HepG2 (cell line): Measurements from ENCODE around the gene TFEB. TPM values are rescaled to one million over a fixed set of nuclear protein-coding genes. Genes with fewer than 3 reads are reported as not detected.
A peak's percentile ranks its signal among the peaks of the same experiment; 100 is the strongest.

ENCODE experiments used
- BHLHE40 ChIP-seq: IDR thresholded peaks from 2 replicates; pipeline ENCODE4 v1.6.1; 2011; ENCODE audit warnings: low read length, improper control_type of control experiment
- MED13 ChIP-seq: sonication (generic); formaldehyde crosslinking; IDR thresholded peaks from 2 replicates; pipeline ENCODE4 v1.5.0; 2020; ENCODE audit warnings: missing genetic modification reagents
- MYNN ChIP-seq: sonication (generic); formaldehyde crosslinking; IDR thresholded peaks from 2 replicates; pipeline ENCODE4 v1.4.0; 2020; ENCODE audit warnings: mild to moderate bottlenecking, low read depth, missing genetic modification reagents
- NFE2 ChIP-seq: sonication (generic); formaldehyde crosslinking; IDR thresholded peaks from 2 replicates; pipeline ENCODE4 v1.4.0; 2020; ENCODE audit warnings: missing genetic modification reagents
- NFE2L1 ChIP-seq: sonication (generic); formaldehyde crosslinking; IDR thresholded peaks from 2 replicates; pipeline ENCODE4 v1.4.0; 2020; ENCODE audit warnings: missing genetic modification reagents, mild to moderate bottlenecking, borderline replicate concordance
- NFKB2 ChIP-seq: sonication (generic); formaldehyde crosslinking; IDR thresholded peaks from 2 replicates; pipeline ENCODE4 v1.4.0; 2020; ENCODE audit warnings: missing genetic modification reagents, borderline replicate concordance
- NR1H2 ChIP-seq: sonication (generic); formaldehyde crosslinking; IDR thresholded peaks from 2 replicates; pipeline ENCODE4 v1.8.1; 2022; ENCODE audit warnings: low read depth, missing genetic modification reagents, borderline replicate concordance
- PRMT3 ChIP-seq: sonication (generic); formaldehyde crosslinking; IDR thresholded peaks from 2 replicates; pipeline ENCODE4 v1.8.1; 2022; ENCODE audit warnings: low read depth, mild to moderate bottlenecking, moderate library complexity, missing genetic modification reagents, borderline replicate concordance
- RBAK ChIP-seq: sonication (generic); formaldehyde crosslinking; IDR thresholded peaks from 2 replicates; pipeline ENCODE4 v1.5.1; 2020; ENCODE audit warnings: mild to moderate bottlenecking, missing genetic modification reagents
- RFXANK ChIP-seq: IDR thresholded peaks from 2 replicates; pipeline ENCODE4 v1.6.1; 2016
- SOX5 ChIP-seq: IDR thresholded peaks from 2 replicates; pipeline ENCODE4 v1.6.1; 2016; ENCODE audit warnings: borderline replicate concordance
- TOPORS ChIP-seq: sonication (generic); formaldehyde crosslinking; IDR thresholded peaks from 2 replicates; pipeline ENCODE4 v1.8.0; 2023; ENCODE audit warnings: mild to moderate bottlenecking, missing genetic modification reagents
- TRIM24 ChIP-seq: sonication (generic); formaldehyde crosslinking; IDR thresholded peaks from 2 replicates; pipeline ENCODE4 v1.8.0; 2022; ENCODE audit warnings: mild to moderate bottlenecking, missing genetic modification reagents
- ZFAT ChIP-seq: sonication (generic); formaldehyde crosslinking; conservative IDR thresholded peaks from 2 replicates; pipeline ENCODE4 v1.8.1; 2023; ENCODE audit warnings: missing genetic modification reagents, inconsistent platforms
- ZFP36L1 ChIP-seq: sonication (generic); formaldehyde crosslinking; IDR thresholded peaks from 2 replicates; pipeline ENCODE4 v1.8.0; 2022; ENCODE audit warnings: mild to moderate bottlenecking, missing genetic modification reagents, moderate library complexity
- ZKSCAN8 ChIP-seq: IDR thresholded peaks from 2 replicates; pipeline ENCODE4 v1.6.1; 2016; ENCODE audit warnings: borderline replicate concordance, missing genetic modification reagents, missing compliant biosample characterization
- ZNF260 ChIP-seq: sonication (generic); formaldehyde crosslinking; IDR thresholded peaks from 2 replicates; pipeline ENCODE4 v1.4.0; 2020; ENCODE audit warnings: missing genetic modification reagents, low read depth, mild to moderate bottlenecking, borderline replicate concordance
- ZNF274 ChIP-seq: sonication (generic); formaldehyde crosslinking; IDR thresholded peaks from 2 replicates; pipeline ENCODE4 v1.5.1; 2020; ENCODE audit warnings: mild to moderate bottlenecking, missing genetic modification reagents
- ZNF7 ChIP-seq: IDR thresholded peaks from 2 replicates; pipeline ENCODE4 v1.6.1; 2016; ENCODE audit warnings: missing biosample characterization, missing genetic modification reagents
- ZNF788 ChIP-seq: sonication (generic); formaldehyde crosslinking; IDR thresholded peaks from 2 replicates; pipeline ENCODE4 v1.5.0; 2020; ENCODE audit warnings: mild to moderate bottlenecking, missing genetic modification reagents, borderline replicate concordance
- ZNF790 ChIP-seq: sonication (generic); formaldehyde crosslinking; IDR thresholded peaks from 2 replicates; pipeline ENCODE4 v1.8.0; 2022; ENCODE audit warnings: missing genetic modification reagents, mild to moderate bottlenecking, borderline replicate concordance
- polyA plus RNA-seq, 8 experiments: library from polyadenylated mRNA; depleted of rRNA in 3 of 8; stranded (reverse) in 7 of 8; unstranded in 1 of 8; fragments of >200 nt; fragmentation: Illumina TruSeq in 4 of 8; extraction: Trizol in 4 of 8; gene quantifications; 2 replicates each; pipeline versions ENCODE4 v1.2.1 to v1.2.3, GENCODE V29; 2011 to 2016; ENCODE audit warnings: low read depth in 4 of 8, missing spikeins in 1 of 8, mixed read lengths in 1 of 8; ENCODE audit not compliant: insufficient read depth in 1 of 8
- total RNA-seq, 5 experiments: library from RNA; depleted of rRNA; stranded (reverse); fragments of >200 nt; fragmentation: Illumina TruSeq; extraction: Trizol; gene quantifications; 2 replicates each; pipeline ENCODE4 v1.2.3, GENCODE V29; 2016; ENCODE audit warnings: low read depth in 1 of 5
- TF ChIP-seq, protein P1 (sequence below): IDR thresholded peaks from 2 replicates; pipeline ENCODE4 v1.6.1; 2016
- TF ChIP-seq, protein P2 (sequence below): IDR thresholded peaks from 2 replicates; pipeline ENCODE4 v1.6.1; 2016; ENCODE audit warnings: low read depth, borderline replicate concordance
- TF ChIP-seq, protein P3 (sequence below): IDR thresholded peaks from 2 replicates; pipeline ENCODE4 v1.6.1; 2012; ENCODE audit warnings: low read depth, low read length, improper control_type of control experiment
- TF ChIP-seq, protein P4 (sequence below): sonication (generic); formaldehyde crosslinking; IDR thresholded peaks from 2 replicates; pipeline ENCODE4 v1.5.0; 2020; ENCODE audit warnings: mild to moderate bottlenecking, low read depth, missing genetic modification reagents, borderline replicate concordance
- TF ChIP-seq, protein P5 (sequence below): sonication (generic); formaldehyde crosslinking; IDR thresholded peaks from 2 replicates; pipeline ENCODE4 v1.5.1; 2020; ENCODE audit warnings: mild to moderate bottlenecking, missing genetic modification reagents, borderline replicate concordance
- TF ChIP-seq, protein P6 (sequence below): sonication (generic); formaldehyde crosslinking; IDR thresholded peaks from 2 replicates; pipeline ENCODE4 v1.4.0; 2020; ENCODE audit warnings: mild to moderate bottlenecking, missing genetic modification reagents

Gene TFEB
- total and polyA plus RNA-seq, 2 of the 13 experiments (the other 11 are each of a cell fraction or from before 2014, with no cell fraction given) = 13.3 to 18.7 TPM

DNA sequence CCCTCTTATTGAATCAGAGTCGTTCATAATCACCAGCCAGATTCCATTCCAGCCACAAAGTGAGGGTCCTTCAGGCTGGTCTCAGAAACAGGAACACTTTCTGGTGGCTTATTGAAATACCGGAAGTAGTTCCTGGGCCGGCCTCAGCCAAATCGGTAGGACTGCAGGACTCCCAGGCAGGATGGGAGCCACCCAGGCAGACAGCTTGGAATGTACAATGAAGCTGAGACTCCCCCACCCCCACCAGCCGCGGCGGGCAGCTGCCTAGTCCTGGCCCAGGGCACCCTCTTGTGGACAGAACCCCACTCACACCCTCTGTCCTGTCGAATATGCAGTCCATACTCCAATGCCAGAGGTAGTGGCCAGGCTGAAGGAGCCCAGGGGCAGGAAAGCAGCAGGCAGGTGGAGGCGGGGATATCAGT lies 53.3 kb downstream of the TFEB start (continued):
- TF ChIP-seq, protein P1, sequence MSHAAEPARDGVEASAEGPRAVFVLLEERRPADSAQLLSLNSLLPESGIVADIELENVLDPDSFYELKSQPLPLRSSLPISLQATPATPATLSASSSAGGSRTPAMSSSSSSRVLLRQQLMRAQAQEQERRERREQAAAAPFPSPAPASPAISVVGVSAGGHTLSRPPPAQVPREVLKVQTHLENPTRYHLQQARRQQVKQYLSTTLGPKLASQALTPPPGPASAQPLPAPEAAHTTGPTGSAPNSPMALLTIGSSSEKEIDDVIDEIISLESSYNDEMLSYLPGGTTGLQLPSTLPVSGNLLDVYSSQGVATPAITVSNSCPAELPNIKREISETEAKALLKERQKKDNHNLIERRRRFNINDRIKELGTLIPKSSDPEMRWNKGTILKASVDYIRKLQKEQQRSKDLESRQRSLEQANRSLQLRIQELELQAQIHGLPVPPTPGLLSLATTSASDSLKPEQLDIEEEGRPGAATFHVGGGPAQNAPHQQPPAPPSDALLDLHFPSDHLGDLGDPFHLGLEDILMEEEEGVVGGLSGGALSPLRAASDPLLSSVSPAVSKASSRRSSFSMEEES (CRISPR knock-in tag) = 0 out of 2 replicates have a peak, but pooled peaks have one; percentile 38
- TF ChIP-seq, protein P2, sequence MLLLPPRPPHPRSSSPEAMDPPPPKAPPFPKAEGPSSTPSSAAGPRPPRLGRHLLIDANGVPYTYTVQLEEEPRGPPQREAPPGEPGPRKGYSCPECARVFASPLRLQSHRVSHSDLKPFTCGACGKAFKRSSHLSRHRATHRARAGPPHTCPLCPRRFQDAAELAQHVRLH = 0 out of 2 replicates have a peak, but pooled peaks have one; percentile 32
- peak; percentile 57; the same call in 1 of the 2 replicates for TF ChIP-seq NFKB2 (CRISPR knock-in tag)
- no peak for TF ChIP-seq ZNF274 (CRISPR knock-in tag)
- TF ChIP-seq ZNF788 = no peak; the same call in 1 of the 2 replicates
- TF ChIP-seq, protein P3, sequence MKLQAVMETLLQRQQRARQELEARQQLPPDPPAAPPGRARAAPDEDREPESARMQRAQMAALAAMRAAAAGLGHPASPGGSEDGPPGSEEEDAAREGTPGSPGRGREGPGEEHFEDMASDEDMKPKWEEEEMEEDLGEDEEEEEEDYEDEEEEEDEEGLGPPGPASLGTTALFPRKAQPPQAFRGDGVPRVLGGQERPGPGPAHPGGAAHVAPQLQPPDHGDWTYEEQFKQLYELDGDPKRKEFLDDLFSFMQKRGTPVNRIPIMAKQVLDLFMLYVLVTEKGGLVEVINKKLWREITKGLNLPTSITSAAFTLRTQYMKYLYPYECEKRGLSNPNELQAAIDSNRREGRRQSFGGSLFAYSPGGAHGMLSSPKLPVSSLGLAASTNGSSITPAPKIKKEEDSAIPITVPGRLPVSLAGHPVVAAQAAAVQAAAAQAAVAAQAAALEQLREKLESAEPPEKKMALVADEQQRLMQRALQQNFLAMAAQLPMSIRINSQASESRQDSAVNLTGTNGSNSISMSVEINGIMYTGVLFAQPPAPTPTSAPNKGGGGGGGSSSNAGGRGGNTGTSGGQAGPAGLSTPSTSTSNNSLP = no peak
- no peak for TF ChIP-seq NFE2 (CRISPR knock-in tag)
- TF ChIP-seq ZNF7 = no peak
- TF ChIP-seq ZFP36L1 (CRISPR knock-in tag) = no peak
- no peak for TF ChIP-seq RFXANK (CRISPR knock-in tag)
- no peak for TF ChIP-seq MED13 (CRISPR knock-in tag)
- TF ChIP-seq SOX5 (CRISPR knock-in tag) = peak; percentile 39; the same call in 1 of the 2 replicates
- TF ChIP-seq BHLHE40 = 0 out of 2 replicates have a peak, but pooled peaks have one; percentile 28
- TF ChIP-seq NFE2L1 (CRISPR knock-in tag) = no peak
- TF ChIP-seq RBAK = no peak
- no peak for TF ChIP-seq ZFAT (CRISPR knock-in tag)
- TF ChIP-seq, protein P4, sequence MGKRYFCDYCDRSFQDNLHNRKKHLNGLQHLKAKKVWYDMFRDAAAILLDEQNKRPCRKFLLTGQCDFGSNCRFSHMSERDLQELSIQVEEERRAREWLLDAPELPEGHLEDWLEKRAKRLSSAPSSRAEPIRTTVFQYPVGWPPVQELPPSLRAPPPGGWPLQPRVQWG (CRISPR knock-in tag) = no peak
- no peak for TF ChIP-seq PRMT3 (CRISPR knock-in tag)
- TF ChIP-seq TOPORS (CRISPR knock-in tag) = no peak
- TF ChIP-seq ZNF790 (CRISPR knock-in tag) = no peak
- no peak for TF ChIP-seq ZKSCAN8 (CRISPR knock-in tag)
- TF ChIP-seq NR1H2 (CRISPR knock-in tag) = no peak
- TF ChIP-seq, protein P5, sequence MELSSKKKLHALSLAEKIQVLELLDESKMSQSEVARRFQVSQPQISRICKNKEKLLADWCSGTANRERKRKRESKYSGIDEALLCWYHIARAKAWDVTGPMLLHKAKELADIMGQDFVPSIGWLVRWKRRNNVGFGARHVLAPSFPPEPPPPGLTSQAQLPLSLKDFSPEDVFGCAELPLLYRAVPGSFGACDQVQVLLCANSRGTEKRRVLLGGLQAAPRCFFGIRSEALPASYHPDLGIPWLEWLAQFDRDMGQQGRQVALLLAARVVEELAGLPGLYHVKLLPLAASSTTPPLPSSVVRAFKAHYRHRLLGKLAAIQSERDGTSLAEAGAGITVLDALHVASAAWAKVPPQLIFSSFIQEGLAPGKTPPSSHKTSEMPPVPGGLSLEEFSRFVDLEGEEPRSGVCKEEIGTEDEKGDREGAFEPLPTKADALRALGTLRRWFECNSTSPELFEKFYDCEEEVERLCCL = no peak
- no peak for TF ChIP-seq MYNN (CRISPR knock-in tag)
- TF ChIP-seq TRIM24 (CRISPR knock-in tag) = no peak
- TF ChIP-seq ZNF260 (CRISPR knock-in tag) = no peak
- TF ChIP-seq, protein P6, sequence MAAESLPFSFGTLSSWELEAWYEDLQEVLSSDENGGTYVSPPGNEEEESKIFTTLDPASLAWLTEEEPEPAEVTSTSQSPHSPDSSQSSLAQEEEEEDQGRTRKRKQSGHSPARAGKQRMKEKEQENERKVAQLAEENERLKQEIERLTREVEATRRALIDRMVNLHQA (CRISPR knock-in tag) = no peak
